KOPT-K1 (cell line): ENCODE measurements around the gene PYURF.

ENCODE experiments used
- H3K27ac ChIP-seq: fragments of 200-600 bp; sonication (generic); 2 replicates; pipeline ENCODE4 v1.5.1; 2016; ENCODE audit warnings: antibody characterized with exemption, mild to moderate bottlenecking, low read depth, low read length; ENCODE audit not compliant: poor library complexity, severe bottlenecking
- H3K36me3 ChIP-seq: fragments of 200-600 bp; sonication (generic); 2 replicates; pipeline ENCODE4 v1.5.1; 2017; ENCODE audit warnings: antibody characterized with exemption, mild to moderate bottlenecking, low read length, moderate library complexity; ENCODE audit not compliant: insufficient read depth
- H3K9me3 ChIP-seq: fragments of 200-600 bp; sonication (generic); 2 replicates; pipeline ENCODE4 v1.5.1; 2017; ENCODE audit warnings: antibody characterized with exemption, low read length, mild to moderate bottlenecking; ENCODE audit not compliant: insufficient read depth, poor library complexity, severe bottlenecking

Gene PYURF

DNA sequence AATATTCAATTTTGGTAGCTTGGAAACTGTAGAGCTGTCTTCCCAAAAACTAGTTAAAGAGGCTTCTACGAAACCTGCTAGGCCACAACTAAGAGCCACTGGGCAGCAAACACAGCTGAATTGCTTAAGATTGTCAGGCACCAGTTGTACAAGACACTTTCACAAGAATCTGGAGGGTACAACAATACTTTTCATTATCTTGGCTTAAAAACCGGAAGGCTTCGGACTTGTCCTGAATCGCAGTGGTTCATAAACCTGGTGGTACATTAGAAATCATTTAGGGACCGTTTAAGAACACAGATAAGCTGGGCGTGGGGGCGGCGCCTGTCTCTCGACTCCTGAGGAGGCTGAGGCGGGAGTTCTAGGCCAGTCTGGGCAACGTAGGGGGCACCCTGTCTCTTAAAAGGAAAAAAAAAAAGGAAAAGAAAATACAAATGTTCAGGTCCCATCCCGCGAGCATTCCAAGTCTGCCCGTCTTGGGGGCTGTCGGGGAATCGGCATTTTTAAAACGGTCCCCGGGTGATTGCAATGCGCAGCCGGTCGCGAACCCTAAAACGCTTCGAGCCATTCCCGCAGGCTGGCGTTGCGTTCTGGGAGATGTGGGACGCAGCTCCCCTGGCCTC, 763 bp downstream of the PYURF start:
- H3K27ac ChIP-seq, result peak overlapping the region; percentile 73
- H3K36me3 ChIP-seq, result peaks cover 24% of the 10 kb centered on the region; the same call in 1 of the 2 replicates

DNA sequence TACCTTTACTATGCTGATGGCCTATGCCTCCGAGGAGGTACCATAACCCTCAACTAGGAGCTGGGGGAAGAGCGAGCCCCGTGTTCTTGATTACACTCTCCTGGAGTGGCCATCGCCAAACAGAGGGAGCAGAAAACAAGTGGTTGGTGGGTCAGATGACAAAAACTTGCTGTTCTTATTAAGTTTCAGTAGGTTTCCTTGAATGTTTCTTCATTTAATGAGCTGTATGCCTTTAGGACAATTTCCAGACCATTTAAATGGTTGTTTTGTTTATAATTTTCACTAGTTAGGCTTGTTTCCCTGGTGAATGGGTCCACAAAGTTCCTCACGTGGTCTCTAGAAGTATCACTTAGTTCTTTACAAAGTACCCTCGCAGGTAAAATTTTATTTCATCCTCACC, 4.7 kb downstream of the PYURF start:
- Histone ChIP-seq H3K27ac (no peak overlapping the region), H3K9me3 (no peaks in the 10 kb centered on the region), H3K36me3 (peaks cover 24% of the 10 kb centered on the region; the same call in 1 of the 2 replicates)

More for the DNA sequence above, 763 bp downstream of the PYURF start:
- no peaks in the 10 kb centered on the region for H3K9me3 ChIP-seq

DNA sequence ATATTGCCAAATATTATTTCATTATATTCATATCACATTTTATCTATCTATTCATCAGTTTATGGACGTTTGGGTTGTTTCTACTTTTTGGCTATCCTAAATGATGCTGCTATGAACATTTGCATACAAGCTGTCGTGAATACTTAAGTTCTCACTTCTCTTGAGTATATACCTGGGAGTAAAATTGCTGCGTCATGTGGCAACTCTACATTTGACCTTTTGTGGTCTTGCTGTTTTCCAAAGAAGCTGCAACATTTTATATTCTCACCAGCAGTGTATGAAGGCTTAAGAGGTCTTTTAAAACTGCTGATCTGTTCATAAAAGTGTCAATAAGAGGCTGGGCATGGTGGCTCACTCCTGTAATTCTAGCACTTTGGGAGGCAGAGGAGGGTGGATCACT, 5.8 kb downstream of the PYURF start:
- H3K9me3 ChIP-seq, result no peaks in the 10 kb centered on the region
- no peak overlapping the region for H3K27ac ChIP-seq
- H3K36me3 ChIP-seq, result peaks cover 24% of the 10 kb centered on the region; the same call in 1 of the 2 replicates

DNA sequence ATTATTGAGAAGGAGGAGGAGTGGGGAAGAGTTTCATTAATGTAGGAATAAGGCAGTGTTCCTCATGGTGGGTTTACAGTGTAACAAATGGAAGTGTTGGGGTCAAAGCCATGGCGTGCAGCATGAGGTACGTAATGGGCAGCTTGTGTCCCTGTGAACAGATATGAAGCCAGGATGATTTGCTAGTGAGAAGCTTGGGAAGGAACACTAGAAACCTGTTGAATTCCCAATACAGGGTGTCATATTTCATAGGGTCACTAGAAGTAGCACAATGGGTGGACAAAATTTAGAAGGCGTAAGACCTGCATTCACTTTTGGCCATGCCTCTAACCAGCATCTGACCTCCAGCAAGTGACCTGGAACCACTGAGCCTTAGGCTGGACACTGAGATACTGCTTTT, 6.8 kb downstream of the PYURF start:
- peaks cover 22% of the 10 kb centered on the region; the same call in 1 of the 2 replicates for H3K36me3 ChIP-seq
- no peaks in the 10 kb centered on the region for H3K9me3 ChIP-seq
- H3K27ac ChIP-seq, result no peak overlapping the region

DNA sequence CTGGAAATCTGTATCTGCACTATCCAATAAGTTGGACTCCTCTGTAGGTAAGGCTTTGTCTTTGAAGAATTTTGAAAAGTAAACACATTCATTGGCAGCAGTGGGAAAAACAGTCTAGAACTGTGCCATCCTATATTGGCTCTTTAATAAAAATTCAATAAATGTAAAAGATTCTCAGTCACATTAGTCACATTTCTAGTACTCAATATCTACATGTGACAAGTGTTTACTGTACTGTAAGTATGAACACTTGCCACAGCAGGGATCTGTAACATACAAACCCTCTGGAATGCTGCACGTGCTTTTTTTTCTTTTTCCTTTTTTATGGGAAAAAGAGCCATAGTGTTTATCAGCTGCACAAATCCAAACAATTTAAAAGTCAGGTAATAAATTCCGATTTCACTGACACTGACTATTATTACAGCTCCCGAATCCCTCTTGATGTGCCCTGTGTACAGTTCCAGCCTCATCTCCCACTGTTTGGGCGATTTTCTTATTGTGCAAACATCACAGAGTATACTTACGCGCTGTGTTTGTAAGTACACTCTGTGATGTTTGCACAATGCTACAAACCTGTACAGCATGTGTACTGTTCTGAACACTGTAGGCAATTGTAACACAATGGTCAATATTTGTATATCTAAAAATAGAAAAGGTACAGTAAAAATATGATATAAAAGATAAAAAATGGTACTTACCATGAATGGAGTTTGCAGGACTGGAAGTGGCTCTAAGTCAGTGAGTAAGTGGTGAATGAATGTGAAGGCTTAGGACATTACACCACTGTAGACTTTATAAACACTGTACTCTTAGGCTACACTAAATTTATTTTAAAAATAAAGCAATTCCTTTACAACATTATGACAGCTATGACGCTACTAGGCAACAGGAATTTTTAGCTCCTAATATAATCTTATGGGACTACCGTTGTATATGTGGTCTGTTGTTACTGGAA, 8.7 kb downstream of the PYURF start:
- Histone ChIP-seq H3K27ac (no peak overlapping the region), H3K9me3 (no peaks in the 10 kb centered on the region), H3K36me3 (peaks cover 3% of the 10 kb centered on the region; the same call in 1 of the 2 replicates)

- H3K36me3 ChIP-seq, result no peaks in the 10 kb centered on the region
- no peaks in the 10 kb centered on the region for H3K9me3 ChIP-seq
- no peak overlapping the region for H3K27ac ChIP-seq
These were observed 12.3 kb downstream of the PYURF start for GRCh38 chr4:88511236-88511635.

- no peaks in the 10 kb centered on the region for H3K9me3 ChIP-seq
- H3K27ac ChIP-seq, result no peak overlapping the region
- peaks cover 12% of the 10 kb centered on the region for H3K36me3 ChIP-seq
These were observed 20.2 kb downstream of the PYURF start for GRCh38 chr4:88503344-88503743.

GRCh38 chr4:88497859-88498409, 25.6 kb downstream of the PYURF start:
- no peaks in the 10 kb centered on the region for H3K9me3 ChIP-seq
- peaks cover 35% of the 10 kb centered on the region for H3K36me3 ChIP-seq
- no peak overlapping the region for H3K27ac ChIP-seq

DNA sequence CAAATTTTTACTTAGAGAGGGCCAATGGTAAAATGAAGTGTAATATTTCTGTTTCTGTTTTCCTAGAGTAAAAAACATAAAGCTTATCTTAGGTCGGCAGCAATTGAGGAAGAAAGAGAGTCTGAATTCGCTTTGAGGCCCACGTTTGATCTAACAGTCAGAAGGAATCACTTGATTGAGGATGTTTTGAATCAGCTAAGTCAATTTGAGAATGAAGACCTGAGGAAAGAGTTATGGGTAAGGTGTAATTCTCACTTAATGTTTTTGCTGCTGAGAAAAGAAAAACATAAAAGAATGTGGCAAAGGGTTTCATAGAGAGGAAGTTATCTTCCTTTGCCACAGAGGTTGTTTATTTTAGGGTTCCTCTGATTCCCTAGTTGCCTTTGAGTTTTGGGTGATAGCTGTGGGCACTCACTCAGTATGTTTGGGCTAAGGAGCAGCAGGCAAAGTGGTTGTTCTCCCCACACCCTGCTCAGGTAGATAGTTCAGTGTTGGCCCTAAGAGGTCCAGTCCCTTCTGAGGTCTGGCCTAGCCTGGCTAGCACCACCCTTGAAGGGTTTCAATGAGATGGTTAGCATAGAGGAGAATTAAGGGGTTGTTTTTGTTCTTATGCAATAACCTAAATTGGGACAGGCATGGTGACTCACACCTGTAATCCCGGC, 34.3 kb downstream of the PYURF start:
- Histone ChIP-seq H3K9me3 (no peaks in the 10 kb centered on the region), H3K27ac (no peak overlapping the region), H3K36me3 (peaks cover 45% of the 10 kb centered on the region)

DNA sequence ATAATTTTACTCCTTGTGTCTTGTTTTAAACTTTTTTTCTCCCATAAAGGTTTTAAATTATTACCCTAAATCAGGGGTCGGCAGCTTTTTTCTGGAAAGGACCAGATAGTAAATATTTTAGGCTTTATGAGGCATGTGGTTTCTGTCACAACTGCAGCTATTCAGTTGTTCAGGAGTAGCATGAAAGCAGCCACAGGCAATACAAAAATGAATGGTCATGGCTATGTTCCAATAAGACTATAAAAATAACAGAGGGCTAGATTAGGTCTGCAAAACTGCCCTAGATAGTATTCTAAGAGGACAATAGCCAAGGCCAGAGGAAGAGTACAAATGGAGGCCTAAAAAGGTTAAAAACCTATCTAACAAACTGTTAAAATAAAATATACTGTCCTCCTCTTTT, 42.0 kb downstream of the PYURF start:
- Histone ChIP-seq H3K9me3 (no peaks in the 10 kb centered on the region), H3K36me3 (peaks cover 35% of the 10 kb centered on the region), H3K27ac (no peak overlapping the region)

DNA sequence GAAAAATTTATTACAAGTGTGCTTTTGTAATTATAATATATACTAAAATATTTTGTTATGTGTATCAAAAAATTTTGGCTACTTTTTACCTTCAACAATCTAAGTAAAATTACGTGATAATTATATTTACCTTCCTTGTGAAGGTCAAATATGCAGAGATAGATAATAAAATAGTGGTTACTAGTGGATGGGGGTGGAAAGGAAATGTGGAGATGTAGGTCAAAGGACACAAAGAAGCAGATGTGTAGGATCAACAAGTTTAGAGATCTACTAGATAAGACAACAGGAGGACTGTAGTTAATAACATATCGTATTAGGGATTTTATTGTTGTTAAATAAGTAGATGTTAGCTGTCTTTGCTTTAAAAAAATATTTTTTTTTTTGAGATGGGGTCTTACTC, 45.3 kb downstream of the PYURF start:
- no peaks in the 10 kb centered on the region for H3K9me3 ChIP-seq
- peaks cover 38% of the 10 kb centered on the region for H3K36me3 ChIP-seq
- no peak overlapping the region for H3K27ac ChIP-seq

DNA sequence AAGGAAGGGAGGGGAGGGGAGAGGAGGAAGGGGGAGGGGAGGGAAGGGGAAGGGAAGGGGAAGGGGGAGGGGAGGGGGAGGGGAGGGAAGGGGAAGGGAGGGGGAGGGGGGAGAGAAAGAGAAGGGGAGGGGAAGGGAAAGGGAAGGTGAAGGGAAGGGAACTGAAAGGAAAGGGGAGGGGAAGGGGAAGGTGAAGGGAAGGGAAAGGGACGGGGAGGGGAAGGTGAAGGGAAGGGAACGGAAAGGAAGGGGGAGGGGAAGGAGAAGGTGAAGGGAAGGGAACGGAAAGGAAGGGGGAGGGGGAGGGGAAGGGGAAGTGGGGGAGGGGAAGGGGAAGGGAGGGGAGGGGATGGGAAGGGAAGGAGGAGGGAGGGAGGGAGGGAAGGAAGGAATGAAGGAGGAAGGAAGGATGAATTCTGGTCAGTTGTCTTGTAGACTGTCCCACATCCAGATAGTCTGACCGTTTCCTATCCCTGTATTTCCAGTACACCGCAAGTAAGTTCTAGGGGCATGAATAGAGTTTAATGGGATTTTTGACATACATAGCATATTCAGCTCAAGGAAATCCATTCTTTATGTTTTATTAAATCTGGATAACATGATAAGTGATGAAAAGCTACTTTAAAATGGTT, 46.2 kb downstream of the PYURF start:
- Histone ChIP-seq H3K9me3 (no peaks in the 10 kb centered on the region), H3K36me3 (peaks cover 46% of the 10 kb centered on the region), H3K27ac (no peak overlapping the region)
